PFSK-1 (cell line): ENCODE data around the gene RANBP17.

Experiments used
- FOXP2 ChIP-seq: optimal IDR thresholded peaks from 2 replicates; pipeline ENCODE3; 2011; ENCODE audit warnings: borderline replicate concordance, control low read depth, inconsistent platforms; ENCODE audit not compliant: insufficient read depth; ENCODE audit errors: extremely low read length, extremely low read depth
- POLR2AphosphoS5 ChIP-seq: IDR thresholded peaks from 2 replicates; pipeline ENCODE4 v1.6.1; 2012; ENCODE audit warnings: low read depth, mild to moderate bottlenecking, control low read depth, low read length, moderate library complexity
- SIN3A ChIP-seq: IDR thresholded peaks from 2 replicates; pipeline ENCODE4 v1.6.1; 2012; ENCODE audit warnings: mild to moderate bottlenecking, low read length, moderate library complexity, borderline replicate concordance; ENCODE audit not compliant: insufficient read depth
- TAF1 ChIP-seq: IDR thresholded peaks from 2 replicates; pipeline ENCODE4 v1.6.1; 2012; ENCODE audit warnings: low read length, control low read depth, borderline replicate concordance; ENCODE audit not compliant: insufficient read depth
- TF ChIP-seq, protein P1 (sequence below), 2 experiments: IDR thresholded peaks; 2 replicates each; pipeline versions ENCODE4 v1.6.1 to v1.8.0; 2011 to 2012; ENCODE audit warnings: low read depth in 2 of 2, low read length in 2 of 2, control low read depth in 1 of 2, inconsistent platforms in 1 of 2, mild to moderate bottlenecking in 1 of 2, moderate library complexity in 1 of 2; ENCODE audit not compliant: insufficient read depth in 1 of 2

RANBP17 gene

DNA sequence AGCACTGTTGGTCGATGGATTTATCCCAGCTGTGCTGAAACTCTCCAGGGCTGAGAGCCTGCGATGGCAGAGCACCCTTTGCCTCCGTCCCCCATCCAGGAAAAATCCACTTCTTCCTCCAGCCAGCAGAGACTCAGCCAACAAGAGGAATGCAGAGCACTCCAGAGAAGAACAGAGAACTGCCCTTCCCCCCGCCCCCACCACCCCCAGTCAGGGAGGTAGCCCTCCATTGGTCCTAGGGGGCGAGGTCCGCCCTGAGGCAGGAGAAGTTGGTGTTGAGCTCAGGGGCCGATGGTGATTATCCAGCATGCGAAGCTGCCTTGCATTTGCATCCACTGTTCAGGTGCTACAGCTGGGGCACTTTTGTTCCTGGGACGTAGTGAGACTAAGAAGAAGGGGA lies 456.2 kb downstream of the RANBP17 start:
- TF ChIP-seq FOXP2 = no peak
- TF ChIP-seq SIN3A = no peak
- no peak for TF ChIP-seq POLR2AphosphoS5
- no peak for TF ChIP-seq TAF1
- TF ChIP-seq, protein P1, sequence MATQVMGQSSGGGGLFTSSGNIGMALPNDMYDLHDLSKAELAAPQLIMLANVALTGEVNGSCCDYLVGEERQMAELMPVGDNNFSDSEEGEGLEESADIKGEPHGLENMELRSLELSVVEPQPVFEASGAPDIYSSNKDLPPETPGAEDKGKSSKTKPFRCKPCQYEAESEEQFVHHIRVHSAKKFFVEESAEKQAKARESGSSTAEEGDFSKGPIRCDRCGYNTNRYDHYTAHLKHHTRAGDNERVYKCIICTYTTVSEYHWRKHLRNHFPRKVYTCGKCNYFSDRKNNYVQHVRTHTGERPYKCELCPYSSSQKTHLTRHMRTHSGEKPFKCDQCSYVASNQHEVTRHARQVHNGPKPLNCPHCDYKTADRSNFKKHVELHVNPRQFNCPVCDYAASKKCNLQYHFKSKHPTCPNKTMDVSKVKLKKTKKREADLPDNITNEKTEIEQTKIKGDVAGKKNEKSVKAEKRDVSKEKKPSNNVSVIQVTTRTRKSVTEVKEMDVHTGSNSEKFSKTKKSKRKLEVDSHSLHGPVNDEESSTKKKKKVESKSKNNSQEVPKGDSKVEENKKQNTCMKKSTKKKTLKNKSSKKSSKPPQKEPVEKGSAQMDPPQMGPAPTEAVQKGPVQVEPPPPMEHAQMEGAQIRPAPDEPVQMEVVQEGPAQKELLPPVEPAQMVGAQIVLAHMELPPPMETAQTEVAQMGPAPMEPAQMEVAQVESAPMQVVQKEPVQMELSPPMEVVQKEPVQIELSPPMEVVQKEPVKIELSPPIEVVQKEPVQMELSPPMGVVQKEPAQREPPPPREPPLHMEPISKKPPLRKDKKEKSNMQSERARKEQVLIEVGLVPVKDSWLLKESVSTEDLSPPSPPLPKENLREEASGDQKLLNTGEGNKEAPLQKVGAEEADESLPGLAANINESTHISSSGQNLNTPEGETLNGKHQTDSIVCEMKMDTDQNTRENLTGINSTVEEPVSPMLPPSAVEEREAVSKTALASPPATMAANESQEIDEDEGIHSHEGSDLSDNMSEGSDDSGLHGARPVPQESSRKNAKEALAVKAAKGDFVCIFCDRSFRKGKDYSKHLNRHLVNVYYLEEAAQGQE (IDR thresholded peaks at IDR 0.05; ENCODE audit: insufficient read depth in 1 of 2, low read depth in 2 of 2, low read length in 2 of 2) = no peak

DNA sequence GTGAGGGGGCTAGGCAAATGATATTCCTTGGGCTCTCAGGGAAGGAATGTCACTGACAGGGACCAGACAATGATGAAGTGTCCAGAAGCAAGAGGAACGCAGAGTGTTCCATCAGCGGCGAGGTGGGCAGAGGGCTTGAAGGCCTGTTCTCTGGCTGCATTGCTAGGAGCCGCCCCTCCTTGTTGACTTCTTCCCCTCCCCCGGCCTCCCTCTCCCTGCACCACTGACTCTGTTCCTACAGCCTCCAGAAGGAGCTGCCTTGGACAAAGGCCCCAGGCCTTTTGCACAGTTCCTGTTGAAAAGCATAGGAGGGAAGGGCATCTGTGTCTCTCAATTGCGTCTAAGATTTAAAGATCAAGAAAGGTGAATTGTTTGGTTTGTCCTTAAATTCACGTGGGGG lies 459.6 kb downstream of the RANBP17 start:
- TF ChIP-seq FOXP2 (no peak), TAF1 (no peak), SIN3A (no peak), POLR2AphosphoS5 (no peak)
- TF ChIP-seq, protein P1 (IDR thresholded peaks at IDR 0.05; ENCODE audit: insufficient read depth in 1 of 2, low read depth in 2 of 2, low read length in 2 of 2) = no peak

DNA sequence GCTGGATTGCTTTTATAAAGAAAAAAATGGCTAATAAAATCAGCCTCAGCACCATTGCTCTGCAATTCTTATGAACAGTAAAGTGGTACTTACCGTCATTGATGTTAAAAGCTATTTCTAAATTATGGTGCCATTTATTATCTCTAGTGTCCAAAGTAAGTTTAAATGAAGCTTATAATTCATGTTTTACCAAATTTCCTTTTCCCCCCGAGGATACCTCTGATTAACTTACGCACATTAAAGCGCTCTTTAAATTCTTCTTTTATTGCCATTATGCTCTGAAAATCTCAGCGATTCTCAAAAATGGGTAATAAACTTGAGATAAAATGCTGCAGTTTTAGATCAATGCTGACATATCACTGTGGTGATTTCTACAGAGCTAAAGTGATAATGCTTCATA lies 460.7 kb downstream of the RANBP17 start:
- TF ChIP-seq SIN3A (no peak), TAF1 (no peak), POLR2AphosphoS5 (no peak), FOXP2 (no peak)
- TF ChIP-seq, protein P1 (IDR thresholded peaks at IDR 0.05; ENCODE audit: insufficient read depth in 1 of 2, low read depth in 2 of 2, low read length in 2 of 2) = no peak

DNA sequence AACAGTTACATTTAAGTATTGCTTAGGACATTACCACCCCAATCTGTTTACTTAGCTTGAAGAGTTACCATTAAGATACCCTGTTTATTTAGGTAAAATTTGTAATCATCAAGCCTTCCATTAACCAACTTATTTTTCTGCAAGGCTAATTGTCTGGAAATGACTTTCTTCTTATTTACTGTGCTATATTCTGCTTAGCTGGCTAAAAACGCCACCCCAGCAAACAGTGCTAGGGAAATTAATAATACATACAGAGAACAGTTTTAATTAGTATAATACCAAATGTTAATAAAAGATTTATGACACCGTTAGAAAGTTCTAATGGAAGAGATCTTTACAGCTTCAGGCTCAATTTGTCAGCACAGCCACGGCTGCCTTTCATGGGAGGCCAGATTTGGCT lies 461.2 kb downstream of the RANBP17 start:
- TF ChIP-seq FOXP2 (no peak), POLR2AphosphoS5 (no peak), SIN3A (no peak), TAF1 (no peak)
- TF ChIP-seq, protein P1 (IDR thresholded peaks at IDR 0.05; ENCODE audit: insufficient read depth in 1 of 2, low read depth in 2 of 2, low read length in 2 of 2) = no peak

DNA sequence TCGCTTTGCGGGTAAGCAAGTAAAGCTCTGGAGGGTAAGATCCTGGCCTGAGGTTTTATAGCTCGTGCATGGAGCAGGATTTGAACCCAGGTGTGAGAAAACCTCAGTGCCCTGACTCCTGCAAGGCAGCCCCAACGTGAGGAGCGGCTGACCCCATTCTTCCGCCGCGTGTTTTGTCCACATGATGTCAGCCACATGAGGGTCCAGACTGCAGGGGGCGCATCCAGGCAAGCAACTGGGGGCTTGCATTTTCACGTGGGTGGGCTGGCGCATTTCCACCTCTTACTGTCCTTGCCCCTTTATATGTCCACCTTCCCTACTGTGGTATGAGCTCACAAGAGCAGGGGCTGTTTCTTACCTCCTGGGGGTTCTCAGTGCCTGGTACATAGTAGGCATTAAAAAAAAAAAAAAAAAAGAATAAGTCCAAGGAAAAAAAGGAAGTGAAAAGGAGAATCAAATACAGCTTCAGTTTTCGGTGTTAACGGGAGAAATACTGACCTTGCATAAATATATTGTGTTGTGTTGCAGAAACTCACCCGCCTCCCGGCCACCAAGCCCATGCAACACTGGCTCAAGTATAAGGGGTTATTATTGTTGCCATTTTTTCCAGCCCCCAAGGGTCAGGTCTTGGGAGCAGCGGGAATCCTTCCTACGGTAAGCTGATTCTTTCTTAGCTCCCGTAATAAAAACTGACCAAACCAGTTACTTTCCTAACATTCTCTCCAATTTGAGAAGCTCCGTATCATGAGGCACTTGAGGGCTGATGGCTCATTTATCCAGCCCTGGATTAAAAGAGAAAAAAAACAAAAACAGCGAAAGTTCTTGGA lies 462.2 kb downstream of the RANBP17 start:
- TF ChIP-seq SIN3A (no peak), POLR2AphosphoS5 (no peak), FOXP2 (no peak), TAF1 (no peak)
- TF ChIP-seq, protein P1 (IDR thresholded peaks at IDR 0.05; ENCODE audit: insufficient read depth in 1 of 2, low read depth in 2 of 2, low read length in 2 of 2) = no peak
